Epithelial cell of prostate (primary cell): ENCODE measurements around the gene ARID1A.
"Not testable (repeated sequence)": the region's sequence is repeated elsewhere in the genome, so short reads cannot be mapped to it uniquely, and the experiment has no call there.

Experiments
- DNase-seq: peaks from one replicate; pipeline ENCODE4 v3.0.0-alpha.2; 2011; ENCODE audit warnings: low read depth, low spot score
- H3K27ac ChIP-seq: fragments of 450-650 bp; 2 replicates; pipeline ENCODE4 v1.5.1; 2017; ENCODE audit warnings: mild to moderate bottlenecking

Gene ARID1A

GRCh38 chr1:26695356-26696118 is at the start of gene ARID1A:
Gene ARID1A (plus strand): TSS chr1:26696015. CDS start chr1:26696404, 389 bp downstream.
- H3K27ac ChIP-seq = peak within 1 kb of the TSS; percentile 91
- peak; percentile 89 for DNase-seq

GRCh38 chr1:26664802-26665201 is 31.0 kb upstream of the ARID1A start:
- DNase-seq = no peak
- H3K27ac ChIP-seq = no peak overlapping the region

GRCh38 chr1:26666855-26667254 is 29.0 kb upstream of the ARID1A start:
- H3K27ac ChIP-seq = no peak overlapping the region
- DNase-seq = peak; percentile 5

- not testable (repeated sequence) for DNase-seq, H3K27ac ChIP-seq
Observed at GRCh38 chr1:26668106-26668786, 27.6 kb upstream of the ARID1A start.

GRCh38 chr1:26677306-26678115 is 18.3 kb upstream of the ARID1A start:
- peak; percentile 76 for DNase-seq
- H3K27ac ChIP-seq = no peak overlapping the region

- no peak for DNase-seq
- no peak overlapping the region for H3K27ac ChIP-seq
Observed at GRCh38 chr1:26684763-26685508, 10.9 kb upstream of the ARID1A start.

- DNase-seq = no peak
Observed at GRCh38 chr1:26686795-26687194, 9.0 kb upstream of the ARID1A start.

GRCh38 chr1:26689504-26689903 is 6.3 kb upstream of the ARID1A start:
- H3K27ac ChIP-seq = no peak overlapping the region
- no peak for DNase-seq

More at GRCh38 chr1:26686795-26687194, 9.0 kb upstream of the ARID1A start:
- no peak overlapping the region for H3K27ac ChIP-seq

- no peak overlapping the region for H3K27ac ChIP-seq
- no peak for DNase-seq
Observed at GRCh38 chr1:26690157-26690556, 5.7 kb upstream of the ARID1A start.

GRCh38 chr1:26690576-26691031 is 5.2 kb upstream of the ARID1A start:
- no peak for DNase-seq
- H3K27ac ChIP-seq = no peak overlapping the region

GRCh38 chr1:26692211-26692792 is 3.5 kb upstream of the ARID1A start:
- H3K27ac ChIP-seq = peak overlapping the region; percentile 91
- peak; percentile 77 for DNase-seq

GRCh38 chr1:26692793-26693490 is 2.9 kb upstream of the ARID1A start:
- peak; percentile 95 for DNase-seq

GRCh38 chr1:26693599-26694572 is 1.9 kb upstream of the ARID1A start:
- no peak for DNase-seq
- H3K27ac ChIP-seq = peak overlapping the region; percentile 91

More at GRCh38 chr1:26692793-26693490, 2.9 kb upstream of the ARID1A start:
- H3K27ac ChIP-seq = peak overlapping the region; percentile 91

GRCh38 chr1:26694638-26695355 is 1.0 kb upstream of the ARID1A start:
- DNase-seq = no peak

GRCh38 chr1:26696119-26696653 is 371 bp downstream of the ARID1A start:
- no peak for DNase-seq
- H3K27ac ChIP-seq = peak overlapping the region; percentile 91

More at GRCh38 chr1:26694638-26695355, 1.0 kb upstream of the ARID1A start:
- peak overlapping the region; percentile 91 for H3K27ac ChIP-seq

GRCh38 chr1:26696654-26697430 is 1.0 kb downstream of the ARID1A start:
- peak overlapping the region; percentile 91 for H3K27ac ChIP-seq
- no peak for DNase-seq
